ENCODE data around the gene ZMIZ1. TPM values are rescaled to one million over a fixed set of nuclear protein-coding genes. Genes with fewer than 3 reads are reported as not detected.

Gene ZMIZ1
- total and polyA plus RNA-seq, 4 donors, result 3.9 to 19.1 (median 9.8) TPM

DNA sequence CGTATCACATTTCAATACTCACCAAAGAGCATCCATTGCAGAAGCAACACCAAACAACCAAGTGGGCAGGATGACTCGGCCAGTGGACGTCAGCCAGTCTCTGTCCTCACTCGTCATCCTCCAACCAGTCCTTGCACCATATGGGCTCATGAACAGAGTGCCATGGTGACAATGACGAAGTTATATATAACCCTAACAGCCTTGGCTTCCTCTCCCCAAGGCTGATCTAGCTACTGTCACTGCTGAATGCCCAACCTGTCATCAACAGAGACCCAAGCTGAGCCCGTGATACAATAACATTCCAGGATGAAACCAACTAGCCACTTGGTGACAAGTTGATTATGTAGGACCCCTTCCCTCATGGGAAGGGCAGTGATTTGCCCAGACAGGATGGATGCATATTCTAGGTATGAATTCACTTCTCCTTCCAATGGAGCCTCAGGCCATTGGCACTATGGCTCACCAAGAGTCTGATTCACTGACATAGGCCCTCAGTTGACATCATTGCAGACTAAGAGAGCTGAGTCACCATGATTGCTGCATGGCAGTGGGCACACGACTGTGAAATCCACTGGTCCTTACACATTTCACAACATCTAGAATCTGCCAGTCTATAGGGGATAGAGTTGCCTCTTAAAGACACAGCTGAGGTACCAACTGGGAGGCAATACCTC, 252.2 kb downstream of the ZMIZ1 start:
- no peak for TF ChIP-seq RXRA (IDR thresholded peaks at IDR 0.05)
- no peak for TF ChIP-seq HNF4A (conservative IDR thresholded peaks at IDR 0.05)
- TF ChIP-seq EGR1 (IDR thresholded peaks at IDR 0.05; ENCODE audit: low read depth in 2 of 2), result no peak
- no peak for TF ChIP-seq RAD21 (IDR thresholded peaks at IDR 0.05)
- no peak for TF ChIP-seq ATF3 (IDR thresholded peaks at IDR 0.05)
- TF ChIP-seq FOXA1 (IDR thresholded peaks at IDR 0.05), result no peak
- no peak for TF ChIP-seq FOXA2 (IDR thresholded peaks at IDR 0.05)
- no peaks in the 10 kb centered on the region for H3K9me3 ChIP-seq (ENCODE audit: control insufficient read depth in 4 of 4, low read length in 3 of 4)
- 95% methylated on average over 7 of the region's 7 CpGs for WGBS
- no peak overlapping the region for H3K4me3 ChIP-seq (ENCODE audit: low read depth in 1 of 3, low read length in 3 of 3)
- no peak overlapping the region for H3K27ac ChIP-seq (ENCODE audit: low read depth in 1 of 2, low read length in 2 of 2)
- no peak overlapping the region for H3K9ac ChIP-seq (ENCODE audit: low read depth in 1 of 2, low read length in 2 of 2)
- DNase-seq (ENCODE audit: low spot score), result no peak
- H3K36me3 ChIP-seq (ENCODE audit: control insufficient read depth in 4 of 4, insufficient read depth in 3 of 4, low read depth in 1 of 4, low read length in 3 of 4), result no peaks in the 10 kb centered on the region
- H3K4me1 ChIP-seq (ENCODE audit: control insufficient read depth in 4 of 4, insufficient read depth in 4 of 4, low read length in 3 of 4), result no peaks in the 10 kb centered on the region
- H3K27me3 ChIP-seq (ENCODE audit: control insufficient read depth in 4 of 4, insufficient read depth in 4 of 4, low read length in 3 of 4), result no peaks in the 10 kb centered on the region

GRCh38 chr10:79321494-79321882, 252.7 kb downstream of the ZMIZ1 start:
- H3K4me3 ChIP-seq (ENCODE audit: low read depth in 1 of 3, low read length in 3 of 3), result no peak overlapping the region
- H3K27ac ChIP-seq (ENCODE audit: low read depth in 1 of 2, low read length in 2 of 2), result no peak overlapping the region
- no peaks in the 10 kb centered on the region for H3K36me3 ChIP-seq (ENCODE audit: control insufficient read depth in 4 of 4, insufficient read depth in 3 of 4, low read depth in 1 of 4, low read length in 3 of 4)
- TF ChIP-seq, protein P1, sequence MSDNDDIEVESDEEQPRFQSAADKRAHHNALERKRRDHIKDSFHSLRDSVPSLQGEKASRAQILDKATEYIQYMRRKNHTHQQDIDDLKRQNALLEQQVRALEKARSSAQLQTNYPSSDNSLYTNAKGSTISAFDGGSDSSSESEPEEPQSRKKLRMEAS (IDR thresholded peaks at IDR 0.05), result no peak
- no peak for TF ChIP-seq YY1 (IDR thresholded peaks at IDR 0.05)
- TF ChIP-seq HNF4A (conservative IDR thresholded peaks at IDR 0.05), result no peak
- TF ChIP-seq, protein P2, sequence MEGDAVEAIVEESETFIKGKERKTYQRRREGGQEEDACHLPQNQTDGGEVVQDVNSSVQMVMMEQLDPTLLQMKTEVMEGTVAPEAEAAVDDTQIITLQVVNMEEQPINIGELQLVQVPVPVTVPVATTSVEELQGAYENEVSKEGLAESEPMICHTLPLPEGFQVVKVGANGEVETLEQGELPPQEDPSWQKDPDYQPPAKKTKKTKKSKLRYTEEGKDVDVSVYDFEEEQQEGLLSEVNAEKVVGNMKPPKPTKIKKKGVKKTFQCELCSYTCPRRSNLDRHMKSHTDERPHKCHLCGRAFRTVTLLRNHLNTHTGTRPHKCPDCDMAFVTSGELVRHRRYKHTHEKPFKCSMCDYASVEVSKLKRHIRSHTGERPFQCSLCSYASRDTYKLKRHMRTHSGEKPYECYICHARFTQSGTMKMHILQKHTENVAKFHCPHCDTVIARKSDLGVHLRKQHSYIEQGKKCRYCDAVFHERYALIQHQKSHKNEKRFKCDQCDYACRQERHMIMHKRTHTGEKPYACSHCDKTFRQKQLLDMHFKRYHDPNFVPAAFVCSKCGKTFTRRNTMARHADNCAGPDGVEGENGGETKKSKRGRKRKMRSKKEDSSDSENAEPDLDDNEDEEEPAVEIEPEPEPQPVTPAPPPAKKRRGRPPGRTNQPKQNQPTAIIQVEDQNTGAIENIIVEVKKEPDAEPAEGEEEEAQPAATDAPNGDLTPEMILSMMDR (IDR thresholded peaks at IDR 0.05; ENCODE audit: low read depth, low read length, missing input control), result no peak
- no peak for TF ChIP-seq HNF4G (IDR thresholded peaks at IDR 0.05)
- no peak for TF ChIP-seq RXRA (IDR thresholded peaks at IDR 0.05)
- no peak for TF ChIP-seq RAD21 (IDR thresholded peaks at IDR 0.05)
- no peak for TF ChIP-seq ZBTB33 (IDR thresholded peaks at IDR 0.05)
- no peak for TF ChIP-seq NR2F2 (IDR thresholded peaks at IDR 0.05)
- TF ChIP-seq TAF1 (conservative IDR thresholded peaks at IDR 0.05), result no peak
- no peak for TF ChIP-seq EGR1 (IDR thresholded peaks at IDR 0.05; ENCODE audit: low read depth in 2 of 2)
- TF ChIP-seq, protein P3, sequence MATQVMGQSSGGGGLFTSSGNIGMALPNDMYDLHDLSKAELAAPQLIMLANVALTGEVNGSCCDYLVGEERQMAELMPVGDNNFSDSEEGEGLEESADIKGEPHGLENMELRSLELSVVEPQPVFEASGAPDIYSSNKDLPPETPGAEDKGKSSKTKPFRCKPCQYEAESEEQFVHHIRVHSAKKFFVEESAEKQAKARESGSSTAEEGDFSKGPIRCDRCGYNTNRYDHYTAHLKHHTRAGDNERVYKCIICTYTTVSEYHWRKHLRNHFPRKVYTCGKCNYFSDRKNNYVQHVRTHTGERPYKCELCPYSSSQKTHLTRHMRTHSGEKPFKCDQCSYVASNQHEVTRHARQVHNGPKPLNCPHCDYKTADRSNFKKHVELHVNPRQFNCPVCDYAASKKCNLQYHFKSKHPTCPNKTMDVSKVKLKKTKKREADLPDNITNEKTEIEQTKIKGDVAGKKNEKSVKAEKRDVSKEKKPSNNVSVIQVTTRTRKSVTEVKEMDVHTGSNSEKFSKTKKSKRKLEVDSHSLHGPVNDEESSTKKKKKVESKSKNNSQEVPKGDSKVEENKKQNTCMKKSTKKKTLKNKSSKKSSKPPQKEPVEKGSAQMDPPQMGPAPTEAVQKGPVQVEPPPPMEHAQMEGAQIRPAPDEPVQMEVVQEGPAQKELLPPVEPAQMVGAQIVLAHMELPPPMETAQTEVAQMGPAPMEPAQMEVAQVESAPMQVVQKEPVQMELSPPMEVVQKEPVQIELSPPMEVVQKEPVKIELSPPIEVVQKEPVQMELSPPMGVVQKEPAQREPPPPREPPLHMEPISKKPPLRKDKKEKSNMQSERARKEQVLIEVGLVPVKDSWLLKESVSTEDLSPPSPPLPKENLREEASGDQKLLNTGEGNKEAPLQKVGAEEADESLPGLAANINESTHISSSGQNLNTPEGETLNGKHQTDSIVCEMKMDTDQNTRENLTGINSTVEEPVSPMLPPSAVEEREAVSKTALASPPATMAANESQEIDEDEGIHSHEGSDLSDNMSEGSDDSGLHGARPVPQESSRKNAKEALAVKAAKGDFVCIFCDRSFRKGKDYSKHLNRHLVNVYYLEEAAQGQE (IDR thresholded peaks at IDR 0.05), result no peak
- no peak for TF ChIP-seq ATF3 (IDR thresholded peaks at IDR 0.05)
- no peak for TF ChIP-seq JUND (IDR thresholded peaks at IDR 0.05)
- TF ChIP-seq FOXA1 (IDR thresholded peaks at IDR 0.05), result no peak
- no peak for TF ChIP-seq GABPA (IDR thresholded peaks at IDR 0.05 in 1 of 2, conservative IDR thresholded peaks at IDR 0.05 in 1 of 2)
- no peak for TF ChIP-seq SP1 (IDR thresholded peaks at IDR 0.05)
- TF ChIP-seq FOXA2 (IDR thresholded peaks at IDR 0.05), result no peak
- H3K4me1 ChIP-seq (ENCODE audit: control insufficient read depth in 4 of 4, insufficient read depth in 4 of 4, low read length in 3 of 4), result no peaks in the 10 kb centered on the region
- no peak overlapping the region for H3K9ac ChIP-seq (ENCODE audit: low read depth in 1 of 2, low read length in 2 of 2)
- WGBS, result 95% methylated on average over 2 of the region's 2 CpGs
- H3K9me3 ChIP-seq (ENCODE audit: control insufficient read depth in 4 of 4, low read length in 3 of 4), result no peaks in the 10 kb centered on the region
- no peak for DNase-seq (ENCODE audit: low spot score)
- H3K27me3 ChIP-seq (ENCODE audit: control insufficient read depth in 4 of 4, insufficient read depth in 4 of 4, low read length in 3 of 4), result no peaks in the 10 kb centered on the region
